NT2/D1 (cell line): Measurements from ENCODE around the gene TBCK.

Experiments
- YY1 ChIP-seq: IDR thresholded peaks from 2 replicates; pipeline ENCODE4 v1.6.1; 2011; ENCODE audit not compliant: insufficient read length, insufficient read depth
- ZNF274 ChIP-seq: IDR thresholded peaks from 2 replicates; pipeline ENCODE4 v1.6.1; 2011; ENCODE audit warnings: mild to moderate bottlenecking, low read depth, low read length

DNA sequence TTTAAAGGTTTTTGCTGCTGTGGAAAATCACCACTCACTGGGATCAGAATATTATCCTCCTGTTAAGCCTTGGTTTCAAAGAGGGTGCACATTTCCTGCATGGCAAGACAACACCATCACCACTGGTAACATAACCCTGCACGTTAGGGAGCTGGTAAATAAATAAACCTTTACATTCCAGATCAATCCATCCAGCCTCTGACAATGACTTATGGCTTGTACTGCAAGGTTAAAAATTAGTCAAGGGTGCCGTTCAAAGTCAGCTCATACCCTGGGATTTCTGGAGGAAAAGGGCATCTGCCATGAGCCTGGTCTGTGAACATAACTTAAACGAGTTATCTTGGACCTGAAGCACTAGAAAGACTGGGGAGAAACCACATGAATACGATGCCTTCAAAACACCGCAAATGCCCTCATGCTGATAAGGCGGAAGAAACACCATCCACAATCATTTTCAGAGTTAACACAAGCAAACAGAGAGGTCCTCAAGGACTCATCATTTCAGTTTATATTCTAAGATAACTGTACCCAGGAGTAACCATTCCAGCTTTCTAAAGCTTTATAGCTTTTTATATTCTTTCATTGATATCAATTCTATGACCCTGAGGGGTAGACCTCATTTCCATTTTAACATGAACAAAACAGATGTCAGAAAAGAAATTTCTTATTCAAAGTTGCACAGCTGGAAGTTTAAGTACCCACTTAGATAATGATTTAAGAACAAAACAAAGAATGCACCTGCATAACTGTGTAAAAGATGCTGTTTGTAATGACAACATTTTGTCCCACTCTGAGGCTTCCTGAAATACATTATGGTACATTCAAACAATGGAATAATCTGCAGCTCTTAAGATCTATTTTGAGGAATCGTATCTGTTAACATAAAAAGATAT, 317.6 kb downstream of the TBCK start:
- TF ChIP-seq ZNF274 (no peak), YY1 (no peak)
